PC-3 (cell line): ENCODE results near the gene EFCAB6. TPM values are rescaled to one million over a fixed set of nuclear protein-coding genes. Genes with fewer than 3 reads are reported as not detected.

Experiments used
- ATAC-seq: fragments of 200-7000 bp; cut with Tn5 transposase; 2 replicates; pipeline ENCODE4 v1.9.1; 2020; ENCODE audit warnings: mild to moderate bottlenecking, moderate library complexity
- BruUV-seq: library from RNA; stranded (reverse); fragments of 400-500 nt; replicated peaks from 2 replicates; lab custom pipeline; 2021; lab: Mats Ljungman, UMichigan
- CTCF ChIA-PET: fragments of 300-600 bp; sonication (Branson Sonifier 250); formaldehyde crosslinking; loops from one replicate; lab custom pipeline; 2022; ENCODE audit warnings: antibody characterized with exemption; lab: Charles Lee
- POLR2A ChIA-PET: fragments of 300-600 bp; sonication (Branson Sonifier 250); formaldehyde crosslinking; loops from one replicate; lab custom pipeline; 2022; ENCODE audit warnings: antibody characterized with exemption; ENCODE audit not compliant: unreplicated experiment; lab: Charles Lee
- DNase-seq: peaks from one replicate; pipeline ENCODE4 v3.0.0-alpha.2; 2015
- H2AFZ ChIP-seq: fragments of 300-600 bp; sonication (generic); 2 replicates; pipeline ENCODE4 v1.6.0; 2016; ENCODE audit warnings: antibody characterized with exemption, low read length
- H3F3A ChIP-seq: fragments of 300-600 bp; sonication (generic); one replicate; pipeline ENCODE4 v1.6.0; 2017; ENCODE audit warnings: antibody characterized with exemption, low read length, control low read depth, mild to moderate bottlenecking; ENCODE audit not compliant: unreplicated experiment
- H3K27ac ChIP-seq: fragments of 300-600 bp; sonication (generic); 2 replicates; pipeline ENCODE4 v1.5.1; 2016; ENCODE audit warnings: mild to moderate bottlenecking, low read length
- H3K27me3 ChIP-seq: fragments of 300-600 bp; sonication (generic); 2 replicates; pipeline ENCODE4 v1.6.1; 2016; ENCODE audit warnings: low read length, mixed read lengths
- H3K36me3 ChIP-seq: fragments of 300-600 bp; sonication (generic); 2 replicates; pipeline ENCODE4 v1.6.1; 2016; ENCODE audit warnings: low read depth, mixed run types, low read length, mixed read lengths
- H3K4me1 ChIP-seq: fragments of 300-600 bp; sonication (generic); 2 replicates; pipeline ENCODE4 v1.5.1; 2016; ENCODE audit warnings: low read length; ENCODE audit not compliant: insufficient read depth
- H3K4me2 ChIP-seq: fragments of 300-600 bp; sonication (generic); 2 replicates; pipeline ENCODE4 v1.6.0; 2016; ENCODE audit warnings: low read length
- H3K4me3 ChIP-seq: fragments of 300-600 bp; sonication (generic); 2 replicates; pipeline ENCODE4 v1.5.1; 2016; ENCODE audit warnings: mild to moderate bottlenecking, low read length, mixed read lengths
- H3K79me2 ChIP-seq: fragments of 300-600 bp; sonication (generic); 2 replicates; pipeline ENCODE4 v1.6.1; 2017; ENCODE audit warnings: low read length, mixed read lengths
- H3K9ac ChIP-seq: fragments of 300-600 bp; sonication (generic); 2 replicates; pipeline ENCODE4 v1.6.0; 2016; ENCODE audit warnings: mild to moderate bottlenecking, low read length
- H3K9me2 ChIP-seq: fragments of 300-600 bp; sonication (generic); replicated peaks from 2 replicates; pipeline ENCODE4 v1.6.1; 2016; ENCODE audit warnings: mixed run types, low read length, mixed read lengths
- H3K9me3 ChIP-seq: fragments of 300-600 bp; sonication (generic); 2 replicates; pipeline ENCODE4 v1.6.1; 2016; ENCODE audit warnings: low read length, mixed read lengths
- H4K20me1 ChIP-seq: fragments of 300-600 bp; sonication (generic); 2 replicates; pipeline ENCODE4 v1.6.1; 2016; ENCODE audit warnings: low read length, mixed read lengths
- EZH2 ChIP-seq: fragments of 300-600 bp; sonication (generic); IDR thresholded peaks from one replicate; pipeline ENCODE4 v1.6.1; 2017; ENCODE audit warnings: antibody characterized with exemption, mild to moderate bottlenecking, low read length; ENCODE audit not compliant: unreplicated experiment
- EZH2phosphoT487 ChIP-seq: fragments of 300-600 bp; sonication (generic); IDR thresholded peaks from 2 replicates; pipeline ENCODE4 v1.6.1; 2018; ENCODE audit warnings: mild to moderate bottlenecking, antibody characterized with exemption, low read length, borderline replicate concordance
- intact Hi-C: fragments of 100-400 bp; cut with micrococcal nuclease; formaldehyde crosslinking; loops from 2 replicates; pipeline ENCODE4 v1.9.0; 2023
- total RNA-seq: library from RNA; depleted of rRNA; stranded (reverse); fragments of >200 nt; gene quantifications from 2 replicates; pipeline ENCODE4 v1.2.3, GENCODE V29; 2014
- TF ChIP-seq, protein P1 (sequence below): fragments of 300-600 bp; sonication (generic); conservative IDR thresholded peaks from 2 replicates; pipeline ENCODE4 v1.5.1; 2017; ENCODE audit warnings: antibody characterized with exemption, low read depth, mild to moderate bottlenecking, low read length

EFCAB6 gene
- total RNA-seq, 1 experiment from 2014 or later, result 0.07 TPM

DNA sequence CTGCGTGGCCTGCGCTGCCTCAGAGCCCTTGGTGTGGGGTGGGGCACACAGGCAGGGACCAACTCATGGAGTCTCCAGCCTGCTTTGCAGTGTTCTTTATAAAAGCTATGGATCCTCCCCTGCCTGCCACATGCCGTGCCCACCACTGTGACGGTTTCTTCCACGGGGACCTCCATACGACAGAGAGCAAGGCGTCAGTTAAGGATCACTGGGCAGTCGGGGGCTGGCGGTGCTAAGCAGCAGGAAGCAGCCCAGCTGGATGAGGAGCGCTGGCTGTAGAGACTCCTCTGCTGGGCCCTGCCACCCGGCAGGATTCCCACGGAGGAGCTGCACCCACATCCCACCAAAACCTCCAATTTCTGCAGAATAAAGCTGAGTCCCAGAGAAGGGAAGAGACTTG lies 23.1 kb upstream of the EFCAB6 start:
- no peaks in the 10 kb centered on the region for H3K36me3 ChIP-seq
- BruUV-seq, result no TSS peak
- H4K20me1 ChIP-seq, result no peaks in the 10 kb centered on the region
- H3K9me2 ChIP-seq, result no peaks in the 10 kb centered on the region
- no peaks in the 10 kb centered on the region for H3K27me3 ChIP-seq
- no peak overlapping the region for H2AFZ ChIP-seq
- ChIA-PET CTCF (no interaction called here), POLR2A (no interaction called here)
- H3K4me2 ChIP-seq, result no peak overlapping the region
- no peaks in the 10 kb centered on the region for H3F3A ChIP-seq
- DNase-seq (no peak), ATAC-seq (no peak)
- TF ChIP-seq, protein P1, sequence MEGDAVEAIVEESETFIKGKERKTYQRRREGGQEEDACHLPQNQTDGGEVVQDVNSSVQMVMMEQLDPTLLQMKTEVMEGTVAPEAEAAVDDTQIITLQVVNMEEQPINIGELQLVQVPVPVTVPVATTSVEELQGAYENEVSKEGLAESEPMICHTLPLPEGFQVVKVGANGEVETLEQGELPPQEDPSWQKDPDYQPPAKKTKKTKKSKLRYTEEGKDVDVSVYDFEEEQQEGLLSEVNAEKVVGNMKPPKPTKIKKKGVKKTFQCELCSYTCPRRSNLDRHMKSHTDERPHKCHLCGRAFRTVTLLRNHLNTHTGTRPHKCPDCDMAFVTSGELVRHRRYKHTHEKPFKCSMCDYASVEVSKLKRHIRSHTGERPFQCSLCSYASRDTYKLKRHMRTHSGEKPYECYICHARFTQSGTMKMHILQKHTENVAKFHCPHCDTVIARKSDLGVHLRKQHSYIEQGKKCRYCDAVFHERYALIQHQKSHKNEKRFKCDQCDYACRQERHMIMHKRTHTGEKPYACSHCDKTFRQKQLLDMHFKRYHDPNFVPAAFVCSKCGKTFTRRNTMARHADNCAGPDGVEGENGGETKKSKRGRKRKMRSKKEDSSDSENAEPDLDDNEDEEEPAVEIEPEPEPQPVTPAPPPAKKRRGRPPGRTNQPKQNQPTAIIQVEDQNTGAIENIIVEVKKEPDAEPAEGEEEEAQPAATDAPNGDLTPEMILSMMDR, result no peak
- TF ChIP-seq EZH2 (no peak), EZH2phosphoT487 (no peak)
- no peak overlapping the region for H3K27ac ChIP-seq
- H3K9ac ChIP-seq, result no peak overlapping the region
- no peak overlapping the region for H3K4me3 ChIP-seq
- intact Hi-C loops, result no loop called here
- no peaks in the 10 kb centered on the region for H3K4me1 ChIP-seq
- no peaks in the 10 kb centered on the region for H3K79me2 ChIP-seq
- no peaks in the 10 kb centered on the region for H3K9me3 ChIP-seq

DNA sequence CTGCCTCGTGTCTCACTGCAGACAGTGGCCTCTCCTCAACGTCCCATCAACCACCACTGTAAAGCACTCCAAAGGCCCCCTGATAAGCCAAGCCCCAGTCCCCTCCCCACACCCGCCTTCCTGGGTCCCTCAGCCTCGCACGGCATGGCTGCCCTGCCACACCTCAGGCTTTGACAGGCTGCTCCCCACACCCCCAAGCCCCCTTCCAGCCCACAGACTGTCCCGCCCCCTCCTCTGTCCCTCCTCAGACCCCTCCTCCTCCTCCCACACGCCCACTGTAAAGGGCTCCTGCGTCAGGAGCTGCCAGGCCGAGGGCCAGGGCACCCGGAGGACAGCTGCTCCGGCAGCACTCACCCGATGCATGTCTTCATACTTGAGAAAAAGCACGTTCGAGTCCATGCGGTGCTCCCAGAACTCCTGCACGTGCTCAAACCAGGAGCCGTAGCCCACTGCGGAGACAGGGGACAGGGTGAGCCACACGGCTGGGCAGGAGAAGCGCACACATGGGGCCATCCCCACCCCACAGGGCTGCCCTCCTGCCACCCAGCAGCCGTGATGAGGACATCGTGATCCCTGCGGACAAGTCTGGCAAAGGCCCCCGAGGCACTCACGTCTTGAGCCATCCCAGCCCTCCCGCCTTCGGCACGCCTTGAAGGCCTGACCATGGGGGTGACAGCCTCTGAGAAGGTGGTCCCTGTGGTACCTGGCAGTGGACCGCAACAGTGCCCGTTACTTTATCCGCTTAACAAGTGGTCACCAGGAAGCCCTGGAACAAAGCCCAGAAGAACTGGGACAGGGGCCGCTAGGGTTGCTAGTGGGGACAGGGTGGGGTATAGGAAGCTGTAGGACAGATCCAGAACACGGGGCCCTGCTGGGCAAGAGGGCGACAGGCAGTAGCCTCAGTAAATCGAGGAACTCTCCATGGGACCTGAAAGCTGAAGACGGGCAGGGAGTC lies 21.5 kb upstream of the EFCAB6 start:
- intact Hi-C loops, result no loop called here
- Histone ChIP-seq H2AFZ (no peak overlapping the region), H3K79me2 (no peaks in the 10 kb centered on the region), H4K20me1 (no peaks in the 10 kb centered on the region), H3K36me3 (no peaks in the 10 kb centered on the region), H3K9ac (no peak overlapping the region), H3K4me1 (no peaks in the 10 kb centered on the region), H3K4me2 (no peak overlapping the region), H3K9me2 (no peaks in the 10 kb centered on the region), H3K27ac (no peak overlapping the region), H3K9me3 (no peaks in the 10 kb centered on the region), H3K4me3 (no peak overlapping the region), H3K27me3 (no peaks in the 10 kb centered on the region), H3F3A (no peaks in the 10 kb centered on the region)
- POLR2A ChIA-PET, result no interaction called here
- BruUV-seq, result no TSS peak
- DNase-seq (no peak), ATAC-seq (no peak)
- CTCF ChIA-PET, result no interaction called here
- TF ChIP-seq, protein P1, result no peak
- TF ChIP-seq EZH2phosphoT487, result no peak
- no peak for TF ChIP-seq EZH2
